ENCODE measurements around the gene TAGLN2. TPM values are rescaled to one million over a fixed set of nuclear protein-coding genes. Genes with fewer than 3 reads are reported as not detected.

The TAGLN2 gene
- total RNA-seq = 318 and 504 TPM in 2 replicates

GRCh38 chr1:159924791-159925718 lies at the start of gene TAGLN2:
TSS of gene TAGLN2 (minus strand) at chr1:159925507. CDS start at chr1:159920509, 4,998 bp downstream.

GRCh38 chr1:159953536-159954515 lies 28.5 kb upstream of the TAGLN2 start, which contains the start of gene SLAMF9:
TSS of gene SLAMF9 (minus strand) at chr1:159954237. CDS start at chr1:159954137, 100 bp downstream.

GRCh38 chr1:159945483-159946241 lies 20.4 kb upstream of the TAGLN2 start, which contains the start of gene IGSF9:
TSS of gene IGSF9 (minus strand) at chr1:159945613. CDS start at chr1:159943454, 2,159 bp downstream.

GRCh38 chr1:159900086-159900680 lies 25.1 kb downstream of the TAGLN2 start, which contains the start of gene CFAP45:
TSS of gene CFAP45 (minus strand) at chr1:159900165. CDS start at chr1:159900098, 67 bp downstream.

Other genes starting within 250 kb of the TAGLN2 start
- not detected in 2 replicates for gene CRP, start 210.9 kb downstream of the TAGLN2 start, total RNA-seq
- gene DUSP23, start 144.5 kb downstream of the TAGLN2 start, total RNA-seq = 10.4 and 18.2 TPM in 2 replicates
- gene FCRL6, start 123.1 kb downstream of the TAGLN2 start, total RNA-seq = not detected in 2 replicates
- not detected in 2 replicates for gene SLAMF8, start 98.6 kb downstream of the TAGLN2 start, total RNA-seq
- 0.15 and 0.17 TPM in 2 replicates for gene VSIG8, start 62.9 kb downstream of the TAGLN2 start, total RNA-seq
- gene CFAP45, start 25.3 kb downstream of the TAGLN2 start, total RNA-seq = 1.0 and 1.3 TPM in 2 replicates
- not detected in 2 replicates for gene IGSF9, start 20.1 kb upstream of the TAGLN2 start, total RNA-seq
- gene SLAMF9, start 28.7 kb upstream of the TAGLN2 start, total RNA-seq = 0.33 TPM in 1 of 2 replicates, not detected in the other
- gene PIGM, start 106.5 kb upstream of the TAGLN2 start, total RNA-seq = 4.3 and 4.9 TPM in 2 replicates
- gene KCNJ10, start 144.7 kb upstream of the TAGLN2 start, total RNA-seq = under 0.01 TPM in 1 of 2 replicates, not detected in the other
- gene KCNJ9, start 156.0 kb upstream of the TAGLN2 start, total RNA-seq = under 0.01 TPM in 1 of 2 replicates, not detected in the other
- gene IGSF8, start 173.1 kb upstream of the TAGLN2 start, total RNA-seq = 16.0 and 38.5 TPM in 2 replicates
- gene ATP1A2, start 190.3 kb upstream of the TAGLN2 start, total RNA-seq = 0.58 and 5.8 TPM in 2 replicates
- gene ATP1A4, start 226.1 kb upstream of the TAGLN2 start, total RNA-seq = not detected in 2 replicates

Data from smooth muscle cell of trachea (primary cell).